Parathyroid adenoma (tissue), 2 donors: ENCODE data around the gene CNPY4.

ENCODE experiments used
- H2AFZ ChIP-seq: fragments of 300-600 bp; sonication (generic); one replicate; pipeline ENCODE4 v1.7.0; 2017; ENCODE audit warnings: antibody characterized with exemption, mild to moderate bottlenecking
- H3K27ac ChIP-seq: fragments of 300-600 bp; sonication (generic); one replicate; pipeline ENCODE4 v1.7.0; 2017
- H3K27me3 ChIP-seq: fragments of 300-600 bp; sonication (generic); one replicate; pipeline ENCODE4 v1.7.0; 2017; ENCODE audit warnings: low read length; ENCODE audit not compliant: control insufficient read depth, insufficient read depth
- H3K36me3 ChIP-seq: fragments of 300-600 bp; sonication (generic); one replicate; pipeline ENCODE4 v1.7.0; 2017; ENCODE audit warnings: low read length; ENCODE audit not compliant: control insufficient read depth, insufficient read depth
- H3K4me1 ChIP-seq: fragments of 300-600 bp; sonication (generic); one replicate; pipeline ENCODE4 v1.7.0; 2017; ENCODE audit warnings: control low read depth
- H3K4me2 ChIP-seq: fragments of 300-600 bp; sonication (generic); one replicate; pipeline ENCODE4 v1.7.0; 2017; ENCODE audit warnings: low read length
- H3K4me3 ChIP-seq: fragments of 300-600 bp; sonication (generic); one replicate; pipeline ENCODE4 v1.7.0; 2017; ENCODE audit warnings: low read depth, low read length
- H3K79me2 ChIP-seq: fragments of 300-600 bp; sonication (generic); one replicate; pipeline ENCODE4 v1.7.0; 2017; ENCODE audit warnings: control low read depth
- H3K9ac ChIP-seq: fragments of 300-600 bp; sonication (generic); one replicate; pipeline ENCODE4 v1.7.0; 2017; ENCODE audit warnings: mild to moderate bottlenecking
- H3K9me3 ChIP-seq: fragments of 300-600 bp; sonication (generic); one replicate; pipeline ENCODE4 v1.7.0; 2017; ENCODE audit warnings: low read length; ENCODE audit not compliant: control insufficient read depth
- TF ChIP-seq, protein P1 (sequence below): fragments of 300-600 bp; sonication (generic); IDR thresholded peaks from one replicate; pipeline ENCODE4 v1.7.0; 2017; ENCODE audit warnings: antibody characterized with exemption, mild to moderate bottlenecking
- donor health status: primary hyperparathyroidism.

Gene CNPY4

DNA sequence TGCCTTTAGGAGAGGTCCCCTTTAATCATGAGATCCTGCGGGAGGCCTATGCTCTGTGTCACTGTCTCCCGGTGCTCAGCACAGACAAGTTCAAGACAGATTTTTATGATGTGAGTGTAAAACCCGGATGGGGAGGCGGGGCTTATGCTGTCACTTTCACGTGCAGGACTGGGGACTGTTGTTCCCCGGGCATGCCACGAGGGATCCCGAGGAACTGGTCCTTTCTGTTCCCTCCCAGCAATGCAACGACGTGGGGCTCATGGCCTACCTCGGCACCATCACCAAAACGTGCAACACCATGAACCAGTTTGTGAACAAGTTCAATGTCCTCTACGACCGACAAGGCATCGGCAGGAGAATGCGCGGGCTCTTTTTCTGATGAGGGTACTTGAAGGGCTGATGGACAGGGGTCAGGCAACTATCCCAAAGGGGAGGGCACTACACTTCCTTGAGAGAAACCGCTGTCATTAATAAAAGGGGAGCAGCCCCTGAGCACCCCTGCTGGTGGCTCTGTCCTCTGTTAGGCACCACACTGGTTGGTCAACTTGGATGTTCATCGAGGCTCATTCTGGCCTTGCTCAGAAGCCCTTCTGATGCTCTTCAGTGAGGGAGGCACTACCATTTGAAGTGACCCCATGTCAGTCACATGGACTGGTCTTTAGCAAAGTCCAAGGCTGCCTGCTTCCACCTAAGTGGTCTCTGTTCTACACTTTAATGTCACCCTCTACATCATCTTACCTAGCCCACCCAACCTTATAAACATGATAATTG is 27.8 kb upstream of the CNPY4 start:
- Histone ChIP-seq H2AFZ (no peak overlapping the region), H3K27me3 (no peaks in the 10 kb centered on the region), H3K27ac (no peak overlapping the region), H3K9me3 (no peaks in the 10 kb centered on the region), H3K9ac (no peak overlapping the region), H3K79me2 (no peaks in the 10 kb centered on the region), H3K4me1 (peaks cover 11% of the 10 kb centered on the region), H3K4me3 (no peak overlapping the region), H3K4me2 (no peak overlapping the region), H3K36me3 (no peaks in the 10 kb centered on the region)
- TF ChIP-seq, protein P1, sequence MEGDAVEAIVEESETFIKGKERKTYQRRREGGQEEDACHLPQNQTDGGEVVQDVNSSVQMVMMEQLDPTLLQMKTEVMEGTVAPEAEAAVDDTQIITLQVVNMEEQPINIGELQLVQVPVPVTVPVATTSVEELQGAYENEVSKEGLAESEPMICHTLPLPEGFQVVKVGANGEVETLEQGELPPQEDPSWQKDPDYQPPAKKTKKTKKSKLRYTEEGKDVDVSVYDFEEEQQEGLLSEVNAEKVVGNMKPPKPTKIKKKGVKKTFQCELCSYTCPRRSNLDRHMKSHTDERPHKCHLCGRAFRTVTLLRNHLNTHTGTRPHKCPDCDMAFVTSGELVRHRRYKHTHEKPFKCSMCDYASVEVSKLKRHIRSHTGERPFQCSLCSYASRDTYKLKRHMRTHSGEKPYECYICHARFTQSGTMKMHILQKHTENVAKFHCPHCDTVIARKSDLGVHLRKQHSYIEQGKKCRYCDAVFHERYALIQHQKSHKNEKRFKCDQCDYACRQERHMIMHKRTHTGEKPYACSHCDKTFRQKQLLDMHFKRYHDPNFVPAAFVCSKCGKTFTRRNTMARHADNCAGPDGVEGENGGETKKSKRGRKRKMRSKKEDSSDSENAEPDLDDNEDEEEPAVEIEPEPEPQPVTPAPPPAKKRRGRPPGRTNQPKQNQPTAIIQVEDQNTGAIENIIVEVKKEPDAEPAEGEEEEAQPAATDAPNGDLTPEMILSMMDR: no peak

DNA sequence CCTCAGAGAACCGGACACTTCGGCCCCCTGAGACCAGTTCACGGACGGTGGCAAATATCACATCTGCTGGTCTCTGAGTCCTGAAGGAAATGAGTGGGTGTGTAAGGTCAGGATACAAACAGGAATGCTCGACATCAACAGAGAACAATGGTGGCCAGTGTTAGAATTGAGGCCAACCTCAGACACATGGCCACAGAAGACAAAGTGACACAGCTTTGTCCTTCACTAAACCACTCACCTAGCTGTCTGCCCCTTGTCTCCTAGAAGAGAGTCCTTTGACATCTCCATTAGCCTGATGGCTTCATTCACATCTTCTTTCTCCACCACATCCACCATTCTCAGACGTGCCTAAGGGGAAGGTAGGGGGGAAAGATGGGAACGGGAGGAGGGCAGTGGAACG is 26.4 kb upstream of the CNPY4 start:
- H2AFZ ChIP-seq: no peak overlapping the region
- H3K4me1 ChIP-seq: peaks cover 9% of the 10 kb centered on the region
- H3K27me3 ChIP-seq: no peaks in the 10 kb centered on the region
- H3K9me3 ChIP-seq: no peaks in the 10 kb centered on the region
- H3K36me3 ChIP-seq: no peaks in the 10 kb centered on the region
- no peaks in the 10 kb centered on the region for H3K79me2 ChIP-seq
- no peak overlapping the region for H3K4me2 ChIP-seq
- H3K4me3 ChIP-seq: no peak overlapping the region
- H3K27ac ChIP-seq: no peak overlapping the region
- H3K9ac ChIP-seq: no peak overlapping the region
- TF ChIP-seq, protein P1: no peak

DNA sequence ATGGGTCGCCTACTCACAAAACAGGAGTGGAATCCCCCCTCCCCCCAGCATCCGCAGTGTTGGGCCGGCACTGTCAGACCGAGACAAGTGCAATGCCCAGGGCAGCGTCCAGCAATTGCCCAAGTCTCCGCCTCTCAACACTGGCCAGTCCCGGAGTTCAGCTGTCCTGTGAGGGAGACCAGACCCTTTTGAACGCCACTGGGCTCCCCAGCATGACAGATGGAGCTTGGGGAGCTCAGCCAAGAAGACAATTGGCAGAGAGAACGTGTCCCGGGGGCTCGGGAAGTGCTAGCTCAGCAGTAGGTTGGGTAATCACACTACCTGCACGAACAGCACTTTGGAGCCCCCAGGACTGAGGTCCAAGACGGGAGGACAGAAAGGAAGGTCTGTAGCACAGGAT is 25.9 kb upstream of the CNPY4 start:
- Histone ChIP-seq H3K4me1 (peaks cover 4% of the 10 kb centered on the region), H3K9ac (no peak overlapping the region), H3K36me3 (no peaks in the 10 kb centered on the region), H3K27me3 (no peaks in the 10 kb centered on the region), H2AFZ (no peak overlapping the region), H3K79me2 (peaks cover 2% of the 10 kb centered on the region), H3K9me3 (no peaks in the 10 kb centered on the region), H3K27ac (no peak overlapping the region), H3K4me3 (no peak overlapping the region), H3K4me2 (no peak overlapping the region)
- TF ChIP-seq, protein P1: no peak

DNA sequence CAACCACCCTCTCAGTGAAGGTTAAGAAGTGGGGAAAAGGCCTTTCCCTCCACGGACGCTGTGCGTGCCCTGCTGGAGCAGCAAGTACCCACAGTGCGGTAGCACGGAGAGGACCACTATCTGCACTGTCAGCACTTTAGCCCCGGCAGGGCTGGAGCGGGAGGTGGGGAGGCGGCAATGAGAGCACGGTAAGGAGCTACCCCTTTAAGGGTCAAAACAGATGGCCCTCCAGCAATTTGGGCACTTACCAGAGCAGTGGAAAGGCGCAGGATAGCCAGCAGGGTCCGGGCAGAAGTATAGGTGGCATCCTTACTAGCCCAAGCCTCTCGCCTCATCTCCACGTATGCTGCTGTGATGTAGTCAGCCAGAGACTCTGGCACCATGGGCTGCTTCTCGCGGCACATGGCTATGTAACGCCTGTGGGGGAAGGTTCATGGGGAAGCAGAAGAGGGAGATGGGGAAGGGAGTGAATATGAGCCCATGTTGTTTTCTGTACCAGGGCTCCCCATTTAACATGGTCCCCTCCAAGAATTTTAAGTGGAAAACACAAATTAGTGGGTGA is 25.4 kb upstream of the CNPY4 start:
- no peak overlapping the region for H3K4me3 ChIP-seq
- peaks cover 2% of the 10 kb centered on the region for H3K79me2 ChIP-seq
- no peak overlapping the region for H3K4me2 ChIP-seq
- H3K9ac ChIP-seq: no peak overlapping the region
- H3K36me3 ChIP-seq: no peaks in the 10 kb centered on the region
- H3K9me3 ChIP-seq: no peaks in the 10 kb centered on the region
- H3K27ac ChIP-seq: no peak overlapping the region
- H3K4me1 ChIP-seq: peaks cover 4% of the 10 kb centered on the region
- TF ChIP-seq, protein P1: no peak
- no peak overlapping the region for H2AFZ ChIP-seq
- no peaks in the 10 kb centered on the region for H3K27me3 ChIP-seq

DNA sequence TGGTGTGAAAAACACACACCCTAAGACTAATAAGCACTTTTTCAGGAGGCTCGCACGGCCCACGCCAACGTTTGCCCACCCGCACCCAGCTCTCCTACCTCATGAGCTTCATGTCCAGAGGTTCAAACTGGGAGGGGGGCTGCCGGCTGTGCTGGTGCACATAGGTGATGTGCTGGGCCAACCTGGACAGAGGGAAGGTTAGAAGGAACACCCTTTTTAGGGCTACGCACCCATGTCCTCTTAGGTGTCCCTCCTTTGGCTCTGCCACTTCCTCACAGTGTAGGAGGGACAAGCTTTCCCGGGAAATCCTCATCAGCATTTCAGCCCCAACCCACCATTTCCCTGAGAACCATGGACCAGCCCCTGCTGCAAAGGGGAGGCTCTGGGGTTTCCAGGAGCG is 24.1 kb upstream of the CNPY4 start:
- Histone ChIP-seq H3K4me3 (no peak overlapping the region), H3K4me1 (peaks cover 5% of the 10 kb centered on the region), H3K27me3 (no peaks in the 10 kb centered on the region), H3K9me3 (no peaks in the 10 kb centered on the region), H3K79me2 (peaks cover 2% of the 10 kb centered on the region), H3K9ac (no peak overlapping the region), H3K36me3 (no peaks in the 10 kb centered on the region), H3K27ac (no peak overlapping the region), H2AFZ (no peak overlapping the region), H3K4me2 (no peak overlapping the region)
- TF ChIP-seq, protein P1: no peak
